ENCODE measurements around the gene TSPAN6.

The TSPAN6 gene

DNA sequence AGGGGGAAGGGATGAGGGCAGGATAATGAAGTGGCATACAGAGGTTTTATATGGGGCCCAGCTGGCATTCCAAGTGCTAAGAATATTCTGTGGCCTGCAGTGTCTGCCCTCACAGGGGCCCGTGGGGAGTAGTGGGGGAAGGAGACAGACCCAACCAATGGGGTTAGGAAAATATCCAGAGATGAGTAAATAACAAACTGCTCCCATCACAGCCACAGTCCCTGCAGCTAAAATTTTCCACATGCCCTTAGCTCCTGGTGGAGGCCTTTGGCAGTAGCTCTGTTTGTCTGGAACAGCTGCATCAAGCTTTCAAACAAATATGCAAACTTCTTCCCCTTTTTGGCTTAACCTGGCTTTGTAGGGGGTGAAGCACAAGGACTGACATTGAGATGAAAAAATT lies 10.5 kb upstream of the TSPAN6 start:
- no peak for DNase-seq

DNA sequence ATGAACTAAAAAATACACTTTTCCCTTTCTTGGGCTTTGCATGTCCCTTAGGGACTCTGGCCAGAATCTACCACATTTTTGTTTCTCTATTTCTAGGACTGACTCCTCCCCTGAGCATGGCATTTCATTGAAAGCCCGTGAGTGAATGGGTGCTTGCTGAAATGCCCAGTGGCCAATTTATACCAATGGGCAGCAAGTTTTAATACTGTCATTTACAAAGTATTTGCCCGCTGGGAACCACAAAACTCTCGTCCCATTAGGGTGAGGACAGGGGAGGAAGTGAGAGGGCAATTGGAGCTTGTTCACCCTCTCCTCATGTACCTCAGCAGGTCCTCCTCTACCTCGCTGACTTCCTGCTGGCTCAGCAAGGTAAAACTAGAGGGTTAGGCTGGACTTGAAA lies 8.5 kb upstream of the TSPAN6 start:
- DNase-seq = no peak

DNA sequence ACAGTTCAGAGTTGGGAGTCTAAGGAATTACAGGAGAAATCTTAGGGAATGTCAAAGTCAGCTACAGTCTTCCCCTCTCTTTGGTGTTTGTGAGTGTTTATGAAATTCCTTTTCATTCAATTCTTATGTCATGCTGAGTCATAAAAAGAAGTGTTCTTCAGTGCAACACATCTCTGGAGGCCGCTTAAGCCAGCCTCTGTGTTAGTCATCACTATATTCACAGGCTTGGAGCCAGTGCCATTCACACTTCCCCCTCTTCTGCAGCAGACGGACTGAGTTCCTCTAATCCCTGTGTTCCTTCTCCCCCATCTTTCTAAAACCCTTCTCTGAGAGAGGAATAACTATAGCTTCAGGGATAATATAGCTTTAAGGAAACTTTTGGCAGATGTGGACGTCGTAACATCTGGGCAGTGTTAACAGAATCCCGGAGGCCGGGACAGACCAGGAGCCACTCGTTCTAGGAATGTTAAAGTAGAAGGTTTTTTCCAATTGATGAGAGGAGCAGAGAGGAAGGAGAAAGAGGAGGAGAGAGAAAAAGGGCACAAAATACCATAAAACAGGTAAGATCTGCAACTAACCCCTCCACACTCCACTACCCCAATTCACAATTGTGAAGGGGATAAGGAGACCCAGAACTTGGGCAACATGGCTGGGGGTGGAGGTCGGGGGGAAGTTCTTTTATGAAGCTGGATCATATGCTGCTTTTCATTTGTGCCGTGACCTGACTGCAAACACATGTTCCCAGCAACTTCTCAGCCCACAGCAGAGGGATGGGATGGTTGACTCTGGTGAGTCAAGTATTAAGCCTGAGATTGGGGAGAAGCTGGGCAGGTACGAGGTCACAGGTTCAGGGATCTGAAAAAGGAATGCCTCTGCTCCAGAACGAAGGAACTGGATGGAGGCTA lies 7.6 kb upstream of the TSPAN6 start, which contains the start of gene SRPX2:
Gene SRPX2 (plus strand): TSS at position 244 of the 905 bp plus-strand sequence. CDS start 2,124 bp downstream, outside the sequence.
- DNase-seq = no peak

DNA sequence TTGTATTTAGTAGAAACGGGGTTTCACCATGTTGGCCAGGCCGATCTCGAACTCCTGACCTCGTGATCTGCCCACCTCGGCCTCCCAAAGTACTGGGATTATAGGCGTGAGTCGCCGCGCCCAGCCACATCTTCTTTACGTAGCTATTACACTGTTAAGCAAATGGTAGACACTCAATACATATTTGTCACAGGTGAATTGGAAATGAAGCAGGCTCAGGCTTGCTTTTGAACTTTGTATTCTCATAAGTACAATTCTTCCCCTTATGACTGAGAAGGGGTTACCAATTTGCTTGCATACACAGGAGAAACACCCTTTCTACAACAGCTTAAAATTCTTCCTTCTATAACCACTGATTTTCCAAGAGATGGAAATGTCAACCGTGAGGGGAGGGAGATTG lies 6.6 kb upstream of the TSPAN6 start:
- DNase-seq = no peak

DNA sequence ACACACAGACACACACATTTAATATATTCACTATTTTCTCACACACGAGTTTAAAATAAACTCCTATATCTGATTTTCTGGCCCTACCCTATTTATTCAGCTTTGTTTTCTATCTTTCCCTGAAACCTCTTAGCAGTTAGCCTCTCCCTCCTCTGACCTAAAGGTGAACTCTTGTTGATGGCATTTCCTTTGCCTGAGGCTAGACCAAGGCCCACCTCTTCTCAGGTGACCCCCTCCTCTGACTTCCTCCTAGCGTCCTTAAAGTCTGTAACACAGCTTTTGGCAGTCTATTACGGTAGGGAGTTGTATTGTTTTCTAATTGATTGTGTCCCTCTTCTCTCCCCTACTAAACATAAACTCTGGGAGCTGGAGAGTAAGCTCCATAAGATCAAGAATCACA lies 5.7 kb upstream of the TSPAN6 start:
- no peak for DNase-seq

DNA sequence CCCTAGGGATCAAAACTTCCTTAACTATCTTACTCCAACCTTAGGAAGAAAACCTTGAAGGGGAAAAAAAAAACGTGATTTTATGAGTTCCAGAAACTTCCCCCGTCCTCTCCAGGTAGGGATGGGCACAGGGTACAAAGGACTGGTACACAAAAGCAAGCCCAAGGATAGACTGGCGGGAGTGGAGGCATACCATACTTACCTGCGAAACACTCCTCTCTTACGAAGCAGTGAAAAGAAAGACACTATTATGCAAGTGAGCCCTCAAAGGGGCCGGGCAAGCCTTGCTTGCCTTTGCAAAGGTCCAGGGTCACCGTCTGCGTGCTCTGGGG lies 651 bp downstream of the TSPAN6 start:
- DNase-seq = no peak

DNA sequence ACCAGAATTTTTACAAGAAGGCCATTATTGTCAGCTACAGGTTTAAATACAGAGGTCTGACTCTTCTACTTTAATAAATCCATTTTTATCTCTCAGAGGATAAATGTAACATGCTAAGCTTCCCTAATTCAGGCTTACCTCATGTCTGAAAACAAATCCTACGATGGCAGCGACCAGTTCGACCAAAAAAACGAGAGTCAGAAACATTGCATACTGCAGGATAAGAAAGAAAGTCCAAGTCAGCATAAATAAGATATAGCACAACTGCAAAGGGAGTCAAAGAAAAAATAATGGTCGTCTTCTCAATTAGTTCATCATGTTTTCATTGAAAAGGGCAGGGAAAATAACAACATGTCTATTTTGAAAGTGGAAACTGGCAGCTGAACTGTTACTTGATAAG lies 1.6 kb downstream of the TSPAN6 start:
- no peak for DNase-seq

DNA sequence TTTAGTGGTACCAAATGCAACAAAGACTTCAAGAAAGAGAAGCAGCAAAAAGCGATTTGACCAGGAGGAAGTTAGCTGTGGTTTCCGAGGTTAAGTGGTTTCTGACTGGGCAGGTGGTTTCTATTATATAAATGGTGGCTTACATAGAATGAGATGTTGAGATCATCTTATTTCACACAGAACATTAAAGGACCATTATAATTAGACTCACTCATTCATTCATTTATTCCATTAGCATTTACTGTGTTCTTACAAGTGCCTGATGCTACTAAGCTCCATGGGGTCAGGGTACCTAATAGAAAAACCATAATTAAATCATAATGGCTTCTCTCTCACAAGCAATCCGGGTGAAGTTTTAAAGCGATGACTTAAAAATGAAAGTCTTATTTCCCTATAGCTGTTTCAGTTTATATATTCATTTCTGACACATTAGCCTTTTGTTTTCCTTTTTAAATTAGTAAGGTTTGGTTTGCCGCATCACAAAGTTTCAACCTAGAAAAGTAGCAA lies 10.6 kb downstream of the TSPAN6 start:
- no peak for DNase-seq

DNA sequence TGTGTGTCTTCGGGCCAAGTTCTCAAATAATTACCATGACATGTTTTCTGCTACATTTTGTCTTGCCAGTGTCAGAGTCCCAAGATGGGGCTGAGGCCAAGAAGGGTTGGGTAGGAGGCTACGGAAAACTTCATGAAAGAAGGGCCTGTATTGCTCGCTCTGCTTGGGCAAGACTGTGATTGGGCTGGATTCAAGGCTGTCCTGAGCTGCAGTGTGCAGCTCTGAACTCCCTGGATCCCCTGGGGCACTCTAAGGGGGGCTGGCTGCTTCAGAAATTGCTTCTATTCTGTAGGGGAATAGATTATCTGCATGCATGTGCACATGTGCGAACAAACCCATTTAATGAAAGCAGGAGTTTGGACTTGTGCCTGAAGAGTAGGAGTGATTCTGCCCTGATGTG lies 13.6 kb downstream of the TSPAN6 start:
- no peak for DNase-seq

DNA sequence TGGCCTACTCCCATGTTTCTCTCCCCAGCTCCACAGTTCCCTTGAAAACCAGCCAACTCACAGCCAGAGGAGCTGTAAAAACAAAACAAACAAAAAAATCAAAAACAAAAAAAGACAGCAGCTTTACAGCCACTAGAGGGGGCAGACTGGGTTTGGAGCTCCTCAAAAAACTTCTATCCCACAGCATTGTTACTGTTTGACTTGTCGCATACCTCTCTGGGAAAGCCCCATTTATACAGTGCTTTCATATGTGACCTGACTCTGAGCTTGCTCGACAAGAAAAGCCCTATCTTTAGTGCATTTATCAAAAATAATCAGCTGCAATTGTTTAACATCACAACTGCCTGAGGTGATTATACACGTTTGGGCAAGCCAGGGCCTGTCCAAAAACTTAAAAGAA lies 21.6 kb downstream of the TSPAN6 start:
- DNase-seq = peak; percentile 20 to 47

DNA sequence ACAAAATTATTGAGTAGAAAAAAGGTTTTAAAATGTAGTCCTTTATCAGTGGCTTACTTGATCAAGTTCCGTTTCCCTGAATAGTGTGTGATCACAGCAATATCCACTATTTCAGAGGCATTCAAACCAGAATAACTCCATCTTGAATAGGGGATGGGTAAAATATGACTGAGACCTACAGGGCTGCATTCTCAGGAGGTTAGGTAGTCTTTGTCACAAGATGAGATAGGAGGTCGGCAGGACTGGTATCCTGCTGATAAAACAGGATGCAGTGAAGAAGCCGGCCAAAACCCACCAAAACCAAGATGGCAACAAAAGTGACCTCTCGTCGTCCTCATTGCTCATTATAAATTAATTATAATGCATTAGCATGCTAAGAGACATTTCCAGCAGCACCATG lies 24.7 kb downstream of the TSPAN6 start:
- DNase-seq = no peak

DNA sequence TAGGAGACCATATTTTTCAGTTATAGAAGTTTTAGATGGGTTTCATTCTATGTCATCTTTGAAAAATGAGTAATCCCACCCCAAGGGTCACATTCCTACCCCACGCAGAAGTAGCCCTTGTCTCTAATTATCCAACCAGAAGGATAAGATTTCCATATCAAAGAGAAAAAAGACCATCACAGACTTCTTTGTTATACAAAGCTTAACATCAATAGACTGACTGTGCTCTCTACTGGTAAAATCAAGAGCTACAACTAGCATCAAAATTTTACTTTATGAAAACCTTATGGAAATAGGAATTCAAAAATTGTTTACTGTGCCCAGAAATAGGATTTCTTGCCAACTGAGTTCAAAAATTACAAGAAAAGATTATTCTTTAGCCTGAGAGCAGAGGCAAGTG lies 27.0 kb downstream of the TSPAN6 start:
- DNase-seq = no peak

DNA sequence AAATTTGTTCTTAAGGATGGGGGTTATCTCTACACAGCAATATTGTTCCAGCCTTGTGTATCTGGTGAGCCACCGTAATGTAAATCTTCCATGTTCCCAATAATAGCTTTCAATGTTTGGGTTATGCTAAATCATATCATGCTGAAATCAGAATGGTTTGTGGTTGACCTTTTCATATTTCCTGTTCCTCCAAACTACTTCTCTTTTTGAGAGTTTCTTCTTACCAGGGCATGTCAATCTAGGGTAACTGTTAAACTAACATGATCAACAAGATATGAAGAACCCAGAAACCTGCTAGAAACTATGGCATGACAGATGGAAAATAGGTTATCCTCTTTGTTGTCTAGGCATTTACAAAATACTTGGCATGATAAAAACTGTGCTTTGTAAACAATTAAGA lies 29.9 kb downstream of the TSPAN6 start:
- DNase-seq = no peak

DNA sequence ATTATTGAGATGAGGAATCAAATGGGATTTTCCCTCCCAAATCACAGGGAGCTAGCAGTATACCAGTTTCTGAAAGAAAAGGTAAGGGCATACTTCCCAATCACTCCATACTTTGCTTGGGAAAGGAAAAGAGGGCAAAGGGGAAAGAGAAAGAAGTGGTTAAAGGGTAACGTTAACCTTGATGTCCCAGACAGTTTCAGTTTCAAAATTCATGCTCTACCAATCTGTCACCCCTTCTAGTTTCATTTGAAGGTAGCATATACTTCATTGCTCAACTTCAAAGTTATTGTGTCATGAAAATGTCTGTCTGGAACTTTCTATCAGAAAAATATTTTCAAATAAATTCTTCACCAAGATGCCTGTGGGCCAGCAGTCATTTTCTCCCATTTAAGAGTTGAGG lies 35.8 kb downstream of the TSPAN6 start:
- no peak for DNase-seq

DNA sequence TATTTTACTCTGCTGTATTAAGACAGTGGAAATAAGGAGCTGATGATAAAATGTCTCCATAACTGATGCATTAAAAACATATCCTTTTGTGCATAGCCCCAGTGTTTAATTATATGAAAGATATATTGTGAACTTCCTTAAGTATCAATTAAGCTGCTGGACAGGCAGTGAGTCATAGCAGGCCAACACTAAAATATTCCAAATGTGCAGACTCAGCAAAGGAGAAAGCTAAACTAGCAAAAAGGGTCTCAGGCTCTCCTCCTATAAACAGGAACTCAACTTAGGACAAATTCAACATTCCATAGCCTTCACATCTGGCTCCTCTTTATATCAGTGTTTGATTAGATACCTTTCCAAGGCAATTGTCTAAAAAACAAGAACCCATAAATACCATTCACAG lies 36.3 kb downstream of the TSPAN6 start:
- no peak for DNase-seq

DNA sequence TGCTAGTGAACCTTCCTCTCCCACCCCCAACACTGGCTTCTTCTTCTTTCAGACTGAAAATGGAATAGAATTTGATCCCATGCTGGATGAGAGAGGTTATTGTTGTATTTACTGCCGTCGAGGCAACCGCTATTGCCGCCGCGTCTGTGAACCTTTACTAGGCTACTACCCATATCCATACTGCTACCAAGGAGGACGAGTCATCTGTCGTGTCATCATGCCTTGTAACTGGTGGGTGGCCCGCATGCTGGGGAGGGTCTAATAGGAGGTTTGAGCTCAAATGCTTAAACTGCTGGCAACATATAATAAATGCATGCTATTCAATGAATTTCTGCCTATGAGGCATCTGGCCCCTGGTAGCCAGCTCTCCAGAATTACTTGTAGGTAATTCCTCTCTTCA lies 37.1 kb downstream of the TSPAN6 start:
- no peak for DNase-seq

DNA sequence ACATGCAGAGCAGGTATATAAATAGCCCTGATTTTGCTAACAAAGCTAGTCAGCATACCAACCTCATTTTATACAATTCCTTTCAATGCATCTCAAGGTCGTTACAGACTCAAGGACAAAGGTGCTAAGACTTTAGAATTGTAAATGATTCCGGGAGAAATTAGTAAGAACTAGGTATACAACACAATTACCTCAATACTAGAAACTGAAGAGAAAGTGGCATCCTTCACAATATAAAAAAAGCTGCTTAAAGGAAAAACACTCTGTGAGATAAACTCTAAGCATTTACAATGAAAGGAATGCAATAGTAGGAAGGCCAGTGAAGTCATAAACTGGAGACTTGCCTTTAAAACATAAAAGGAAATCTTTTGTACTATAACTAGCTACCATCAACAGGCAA lies 40.0 kb downstream of the TSPAN6 start:
- DNase-seq = no peak

DNA sequence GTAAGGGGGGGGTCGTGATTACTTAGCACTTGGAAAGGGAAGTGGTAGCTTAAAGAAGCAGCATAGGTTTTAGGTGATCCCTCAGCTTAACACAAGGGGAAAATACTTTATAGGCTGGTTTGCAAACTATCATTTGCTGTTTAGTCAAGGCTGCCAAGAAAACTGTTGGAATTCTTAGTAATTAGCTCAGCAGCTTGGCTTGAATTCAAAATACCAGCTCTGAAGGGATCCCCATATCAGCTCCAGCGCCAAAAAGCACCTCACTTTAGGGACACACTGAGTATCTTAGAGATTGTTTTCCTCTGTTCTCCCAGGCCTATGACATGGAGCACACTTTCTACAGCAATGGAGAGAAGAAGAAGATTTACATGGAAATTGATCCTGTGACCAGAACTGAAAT lies 43.0 kb downstream of the TSPAN6 start:
- DNase-seq = no peak

DNA sequence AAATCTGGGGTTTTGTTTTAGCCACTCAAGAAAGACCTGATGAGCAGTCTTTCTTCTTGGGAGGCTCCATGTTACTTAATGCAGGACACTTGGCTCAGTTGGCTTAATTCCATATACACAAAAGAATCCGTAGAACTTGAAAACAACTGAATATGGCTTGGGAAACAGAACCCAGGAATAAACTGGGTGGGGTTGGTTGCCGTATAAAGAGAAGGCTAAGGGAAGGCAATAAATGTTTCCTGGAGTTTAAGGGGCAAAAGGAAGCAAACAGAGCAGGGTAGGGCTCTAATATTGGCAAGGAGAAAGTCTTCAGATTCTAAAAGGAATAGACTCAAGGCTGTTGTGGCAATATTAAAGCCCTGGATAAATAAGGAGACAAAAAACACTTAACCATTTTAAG lies 43.5 kb downstream of the TSPAN6 start:
- DNase-seq = no peak

DNA sequence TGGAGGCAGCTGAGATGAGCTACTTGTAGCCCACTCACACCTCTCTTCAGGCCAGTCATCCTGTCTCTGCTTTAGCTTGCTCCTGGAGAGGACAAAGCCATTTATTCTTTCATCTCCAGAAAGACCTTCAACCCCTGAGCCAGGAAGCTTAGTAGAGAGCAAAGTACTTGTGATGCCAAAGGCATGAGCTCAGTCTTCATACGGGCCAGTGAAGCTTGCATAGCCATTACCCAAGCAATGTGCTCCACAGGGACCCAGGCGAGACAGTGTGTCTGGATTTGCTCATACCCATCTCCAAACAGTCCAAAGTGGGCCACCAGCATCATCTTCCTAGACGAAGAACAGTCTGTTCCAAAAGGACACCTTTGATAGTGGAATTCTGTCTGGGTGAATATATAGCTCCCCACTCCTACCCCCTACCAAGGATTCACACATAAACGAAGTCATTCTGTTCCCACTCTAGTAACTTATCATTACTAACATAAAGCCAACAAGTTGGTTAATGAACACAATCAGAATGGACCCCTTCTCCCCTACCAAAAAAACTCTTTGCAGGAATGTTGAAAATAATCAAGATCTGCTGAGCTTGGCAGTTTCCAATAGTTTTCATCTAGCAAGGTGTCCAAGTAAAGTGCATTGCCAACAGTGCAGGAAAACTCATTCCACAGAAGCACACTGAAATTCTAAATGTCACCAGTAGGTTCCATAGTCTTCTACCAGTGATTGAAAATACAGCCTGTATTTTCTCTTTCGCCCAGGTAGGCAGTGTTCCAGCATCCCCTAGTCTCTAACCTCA lies 45.2 kb downstream of the TSPAN6 start:
- DNase-seq = no peak

DNA sequence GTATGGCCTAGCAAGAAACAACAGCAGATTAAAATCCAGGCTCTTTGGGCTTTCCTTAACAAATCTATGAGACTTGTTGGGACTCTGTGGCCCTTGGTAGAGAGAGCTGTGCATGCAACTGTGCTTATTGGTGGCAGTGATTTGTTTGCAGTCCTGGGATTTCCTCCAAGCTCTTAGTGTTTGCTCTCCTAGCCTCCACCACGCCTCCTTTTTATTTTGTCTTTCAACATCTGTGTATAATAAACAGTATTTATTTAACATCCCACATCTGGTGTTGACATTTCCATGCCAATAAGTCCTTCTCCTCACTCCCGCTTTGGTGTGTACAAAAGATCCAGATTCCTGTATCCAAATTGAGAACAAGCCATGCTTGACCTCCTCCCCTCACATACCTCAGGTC lies 48.7 kb downstream of the TSPAN6 start:
- no peak for DNase-seq

DNA sequence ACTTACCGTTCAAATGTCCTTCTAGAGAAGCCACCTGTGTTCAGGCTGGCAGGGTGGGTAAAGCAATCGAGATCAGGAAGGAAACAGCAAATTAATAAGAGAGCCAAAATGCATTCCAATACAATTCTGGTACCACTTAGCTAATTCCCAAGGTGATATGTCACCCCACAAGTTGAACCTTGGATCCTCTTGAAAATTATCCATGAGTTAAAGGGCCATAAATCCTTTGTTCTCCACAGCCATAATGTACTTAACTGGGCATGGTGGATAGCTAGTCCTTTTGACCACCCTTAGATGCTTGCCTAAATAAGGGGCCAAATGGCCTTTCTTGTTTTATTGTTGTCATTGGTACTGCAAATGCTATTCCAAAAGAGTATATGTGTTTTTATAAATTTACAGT lies 49.9 kb downstream of the TSPAN6 start:
- DNase-seq = no peak

DNA sequence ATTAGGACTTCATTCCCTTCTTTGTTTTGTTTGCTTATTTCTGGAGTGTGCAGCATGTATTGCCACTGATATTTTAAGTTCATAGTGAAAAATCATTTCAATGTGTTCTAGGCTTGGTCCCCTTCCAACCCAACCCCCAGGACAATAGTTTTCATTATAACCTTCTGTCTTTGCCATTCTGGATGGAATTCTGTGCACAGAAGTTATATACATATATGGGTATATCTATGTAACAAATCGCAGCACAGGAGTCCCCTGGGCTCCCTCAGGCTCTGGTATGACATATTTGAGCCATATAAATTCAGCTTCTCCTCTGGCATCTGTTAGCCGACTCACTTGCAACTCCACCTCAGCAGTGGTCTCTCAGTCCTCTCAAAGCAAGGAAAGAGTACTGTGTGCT lies 52.0 kb downstream of the TSPAN6 start, which contains the start of gene TNMD:
Gene TNMD (plus strand): TSS at position 326 of the 400 bp plus-strand sequence. CDS start 83 bp downstream, outside the sequence.
- DNase-seq = no peak
